Hypothalamus (tissue), 51 donors: Measurements from ENCODE around the gene TMEM233.
"Not testable (repeated sequence)": the region's sequence is repeated elsewhere in the genome, so short reads cannot be mapped to it uniquely, and the experiment has no call there.

Experiments
- DNase-seq, 51 donors: peaks; one replicate each; lab custom pipeline; 2025; lab: John Stamatoyannopoulos, UW

TMEM233 gene

GRCh38 chr12:119603767-119604166, 10.2 kb downstream of the TMEM233 start:
- no peak for DNase-seq

- no peak for DNase-seq
Measured at GRCh38 chr12:119609358-119609757, 15.8 kb downstream of the TMEM233 start.

DNA sequence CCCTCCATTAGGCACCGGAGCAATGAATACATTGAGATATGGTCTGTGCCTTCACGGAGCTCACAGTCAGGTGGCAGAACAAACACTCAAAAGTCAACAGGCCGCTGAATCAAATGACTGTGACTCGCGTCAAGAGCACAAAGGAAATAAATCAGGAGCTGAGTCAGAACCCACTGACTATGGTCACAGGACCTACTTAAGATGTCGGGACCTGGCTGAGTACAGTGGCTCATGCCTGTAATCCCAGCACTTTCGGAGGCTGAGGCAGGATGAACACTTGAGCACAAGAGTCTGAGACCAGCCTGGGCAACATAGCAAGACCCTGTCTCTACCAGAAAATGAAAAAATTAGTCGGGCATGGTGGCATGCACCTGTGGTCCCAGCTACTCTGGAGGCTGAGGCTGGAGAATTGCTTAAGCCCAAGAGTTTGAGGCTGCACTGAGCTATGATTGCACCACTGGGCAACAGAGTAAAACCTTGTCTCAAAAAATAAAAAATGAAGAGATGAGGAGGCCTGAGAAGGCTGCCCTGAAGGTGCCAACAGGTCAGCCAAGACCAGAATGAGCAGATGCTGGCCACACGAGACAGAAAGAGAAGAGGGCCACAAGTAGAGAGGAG, 19.9 kb downstream of the TMEM233 start:
- DNase-seq = no peak

DNA sequence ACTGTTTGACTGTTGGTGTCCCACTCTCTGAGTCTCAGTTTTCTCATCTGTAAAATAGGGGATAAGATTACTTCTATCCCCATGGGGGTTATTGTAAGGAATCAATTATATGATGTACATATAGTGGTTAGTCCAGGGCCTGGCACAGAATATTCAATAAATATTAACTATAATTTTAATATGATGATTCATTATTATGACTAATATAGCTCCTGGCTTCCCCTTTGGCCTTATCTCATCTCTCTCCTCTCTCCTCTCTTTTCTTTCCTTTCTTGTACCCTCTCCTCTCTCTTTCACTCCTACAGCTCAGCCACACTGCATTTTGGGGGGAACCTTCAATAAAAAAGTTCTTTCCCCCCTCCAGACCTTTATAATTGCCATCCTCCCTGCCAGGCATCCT, 21.1 kb downstream of the TMEM233 start:
- DNase-seq = no peak

DNA sequence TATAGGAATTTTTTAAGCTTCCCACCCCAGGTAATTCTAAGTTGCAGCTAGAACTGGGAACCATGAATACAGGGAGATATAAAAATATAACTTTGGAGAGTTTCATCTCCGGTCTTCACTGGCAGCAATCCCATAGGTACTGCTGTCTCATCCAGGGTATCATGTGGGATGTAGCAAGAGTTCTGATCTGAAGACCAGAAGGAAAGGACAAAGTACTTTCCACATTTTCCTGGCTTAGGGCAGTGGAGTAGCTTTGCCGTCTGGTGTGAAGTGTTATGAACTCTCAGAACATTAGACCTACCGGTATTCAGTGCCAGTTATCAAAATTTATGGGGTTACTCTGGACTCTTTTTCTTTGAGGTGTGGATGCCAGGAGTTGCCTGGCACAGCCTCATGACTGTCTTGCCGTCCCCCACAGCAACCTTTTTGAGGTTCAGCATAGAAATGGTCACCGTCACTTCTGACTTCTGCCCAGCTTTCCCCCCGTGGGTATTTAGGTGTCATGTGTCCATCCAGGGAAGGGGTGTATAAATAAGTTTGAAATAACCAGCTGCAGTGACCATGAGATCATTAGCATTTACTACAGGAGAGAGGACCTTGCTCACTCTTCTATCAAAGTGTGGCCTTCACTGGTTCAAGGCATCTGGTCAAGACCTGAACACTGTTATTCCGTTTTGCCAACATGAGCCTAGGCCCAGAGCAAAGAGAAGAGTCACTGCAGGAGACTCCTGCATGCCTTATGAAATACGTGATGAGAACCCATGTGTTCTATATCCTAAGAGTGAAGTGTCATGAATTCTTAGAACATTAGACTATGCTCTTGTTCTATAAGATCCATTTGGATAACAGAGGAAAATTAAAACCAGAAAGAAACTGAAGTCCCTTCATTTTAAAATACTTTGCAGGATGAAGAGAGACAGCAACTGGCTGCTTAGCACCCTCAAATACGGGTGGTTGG, 22.2 kb downstream of the TMEM233 start:
- no peak for DNase-seq

GRCh38 chr12:119618328-119618896, 24.8 kb downstream of the TMEM233 start:
- not testable (repeated sequence) for DNase-seq

DNA sequence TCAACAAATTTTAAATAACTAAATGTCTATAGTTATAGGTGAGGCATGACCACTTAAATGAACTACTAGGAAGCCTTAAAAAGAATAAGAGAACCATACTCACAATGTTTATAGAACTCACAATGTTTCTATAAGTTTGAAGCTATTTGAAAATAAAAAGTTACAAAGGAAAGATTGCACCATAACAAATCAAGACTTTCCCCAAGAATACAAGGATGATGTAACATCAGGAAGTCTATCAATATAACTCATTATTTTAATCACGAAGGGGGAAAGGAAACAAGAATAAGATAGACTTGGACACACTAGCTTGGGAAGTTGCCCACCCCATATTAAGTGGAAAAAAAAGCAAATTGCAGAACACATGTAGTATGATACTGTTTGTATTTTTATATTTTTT, 26.9 kb downstream of the TMEM233 start:
- DNase-seq = no peak

GRCh38 chr12:119621878-119622277, 28.3 kb downstream of the TMEM233 start:
- no peak for DNase-seq

DNA sequence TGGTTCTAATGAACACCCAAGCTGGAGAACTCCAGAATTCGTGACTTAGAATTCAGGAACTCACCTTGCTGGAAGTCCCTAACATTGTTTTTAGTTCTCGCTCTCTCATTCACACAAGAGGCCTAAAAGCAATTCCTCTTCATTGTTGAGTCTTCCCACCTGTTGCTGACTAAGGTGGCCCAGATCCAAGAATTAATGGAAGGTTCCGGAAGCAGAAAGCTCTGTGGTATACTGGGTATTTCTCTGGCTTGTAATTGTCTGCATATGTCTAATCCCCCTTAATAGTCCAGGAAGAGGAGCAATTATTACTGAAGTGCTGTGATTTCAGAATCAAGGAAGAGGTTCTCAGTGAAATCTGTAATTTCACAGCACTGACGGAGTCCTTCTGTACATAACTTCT, 31.4 kb downstream of the TMEM233 start:
- no peak for DNase-seq

- no peak for DNase-seq
Measured at GRCh38 chr12:119627019-119627643, 33.6 kb downstream of the TMEM233 start.

DNA sequence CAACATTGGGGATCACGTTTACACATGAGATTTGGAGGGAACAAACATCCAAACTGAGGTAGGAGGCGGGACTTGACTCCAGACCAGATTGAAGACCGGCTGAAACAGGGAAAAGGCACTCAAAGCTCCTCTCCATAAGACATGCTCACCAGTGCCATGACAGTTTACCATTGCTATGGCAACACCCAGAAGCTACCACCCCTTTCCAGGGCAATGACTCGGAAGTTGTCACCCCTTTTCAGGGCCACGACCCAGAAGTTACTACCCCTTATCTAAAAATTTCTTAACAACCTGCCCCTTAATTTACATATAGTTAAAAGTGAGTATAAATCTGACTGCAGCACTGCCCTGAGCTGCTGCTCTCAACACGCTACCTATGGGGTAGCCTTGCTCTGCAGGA, 34.1 kb downstream of the TMEM233 start:
- DNase-seq = no peak

- DNase-seq = no peak
Measured at GRCh38 chr12:119630223-119630780, 36.7 kb downstream of the TMEM233 start.

DNA sequence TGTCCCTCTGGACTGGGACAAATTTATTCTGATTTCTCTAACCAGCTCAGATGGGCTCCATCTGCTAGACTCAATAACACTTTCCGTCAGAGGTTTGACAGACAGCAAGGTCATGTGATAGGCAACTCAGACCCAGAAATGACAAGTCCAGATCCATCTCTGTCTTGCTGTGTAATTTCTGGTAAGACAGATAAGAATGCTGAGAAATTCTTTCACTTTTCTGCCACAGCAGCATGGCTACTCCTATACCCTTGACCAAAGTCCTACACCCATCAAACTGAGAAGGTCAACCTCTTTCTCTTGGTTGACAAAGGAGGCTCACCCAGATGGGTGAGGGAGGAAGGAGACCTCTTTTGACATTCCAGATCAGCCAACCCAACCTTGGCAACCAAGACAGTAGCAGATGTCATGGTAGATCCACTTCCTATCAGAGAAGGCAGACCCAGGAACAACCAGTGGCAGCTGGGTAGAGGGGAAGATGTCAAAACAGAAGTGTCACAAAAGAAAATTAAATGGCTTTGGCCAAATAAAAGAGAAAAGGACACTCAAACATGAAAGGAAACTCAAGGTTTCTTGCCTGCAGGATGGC, 37.5 kb downstream of the TMEM233 start:
- no peak for DNase-seq

DNA sequence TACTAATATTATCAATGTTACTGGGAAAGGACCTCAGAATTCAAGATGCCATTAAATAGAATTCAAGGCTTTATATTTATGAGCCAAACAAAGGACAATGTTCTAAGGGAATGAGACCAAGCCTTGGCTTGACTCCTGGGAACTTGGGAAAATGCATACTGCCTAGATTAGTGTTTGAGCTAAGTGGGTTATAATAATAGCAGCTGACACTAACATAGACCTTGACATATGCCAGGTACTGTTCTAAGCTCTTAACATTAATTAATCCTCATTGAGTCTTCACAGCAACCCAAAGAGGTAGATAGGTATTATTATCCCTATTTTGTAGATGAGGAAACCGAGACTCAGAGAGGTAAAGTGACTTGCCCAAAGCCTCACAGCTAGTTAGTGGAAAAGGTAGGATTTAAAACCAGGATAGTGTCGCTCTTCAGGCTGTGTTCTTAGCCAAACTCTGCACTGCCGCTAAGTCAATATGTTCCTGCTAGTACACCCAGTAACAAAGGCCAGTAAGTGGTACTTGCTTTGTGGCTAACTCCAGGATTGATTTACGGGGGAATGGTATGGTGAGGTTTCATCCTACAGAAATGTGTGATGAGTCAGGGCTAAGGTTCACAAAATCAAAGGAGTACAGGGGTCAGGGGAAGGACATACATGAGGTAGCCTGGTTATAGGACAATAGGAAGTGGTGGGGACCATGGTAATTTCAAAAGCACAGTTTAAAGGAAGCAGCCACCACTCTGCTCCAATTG, 38.5 kb downstream of the TMEM233 start:
- no peak for DNase-seq

DNA sequence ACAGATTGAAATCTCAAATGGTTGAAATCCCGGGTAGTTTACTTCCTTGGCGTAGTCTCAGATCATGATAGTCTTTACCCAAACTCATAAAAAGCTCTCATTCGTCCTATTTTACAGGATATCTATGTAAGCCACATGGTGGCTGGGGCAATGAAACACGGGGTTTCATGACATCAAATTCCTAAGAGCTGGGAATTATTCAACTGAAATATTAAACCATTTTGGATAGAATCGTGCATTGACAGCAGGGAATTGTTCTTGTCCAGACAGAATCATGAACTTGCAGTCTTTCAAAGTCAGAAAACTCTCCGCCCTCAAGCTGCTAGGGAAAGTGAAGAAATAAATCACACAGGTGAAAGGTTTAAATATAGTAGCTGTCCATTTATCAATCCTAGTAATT, 41.2 kb downstream of the TMEM233 start:
- DNase-seq = no peak

- no peak for DNase-seq
Measured at GRCh38 chr12:119642986-119643385, 49.4 kb downstream of the TMEM233 start.

DNA sequence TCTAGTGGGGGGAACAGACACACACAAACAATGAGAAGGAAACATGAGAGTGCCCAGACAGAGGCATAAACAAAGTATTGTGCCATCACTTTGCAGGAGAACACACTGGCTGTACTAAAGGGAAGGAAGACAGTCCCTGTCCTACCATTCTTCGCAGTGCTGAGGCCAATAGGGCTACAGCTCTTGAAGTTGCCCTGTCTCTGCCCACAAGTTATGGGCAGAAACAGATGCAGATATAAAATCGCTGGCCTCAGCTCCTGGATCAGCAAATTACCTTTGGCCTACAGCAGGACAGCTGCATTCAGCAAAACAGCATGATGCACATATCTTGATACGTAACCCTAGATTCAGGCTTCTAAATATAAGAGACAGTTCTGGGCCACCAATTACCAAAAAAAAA, 51.4 kb downstream of the TMEM233 start:
- no peak for DNase-seq

DNA sequence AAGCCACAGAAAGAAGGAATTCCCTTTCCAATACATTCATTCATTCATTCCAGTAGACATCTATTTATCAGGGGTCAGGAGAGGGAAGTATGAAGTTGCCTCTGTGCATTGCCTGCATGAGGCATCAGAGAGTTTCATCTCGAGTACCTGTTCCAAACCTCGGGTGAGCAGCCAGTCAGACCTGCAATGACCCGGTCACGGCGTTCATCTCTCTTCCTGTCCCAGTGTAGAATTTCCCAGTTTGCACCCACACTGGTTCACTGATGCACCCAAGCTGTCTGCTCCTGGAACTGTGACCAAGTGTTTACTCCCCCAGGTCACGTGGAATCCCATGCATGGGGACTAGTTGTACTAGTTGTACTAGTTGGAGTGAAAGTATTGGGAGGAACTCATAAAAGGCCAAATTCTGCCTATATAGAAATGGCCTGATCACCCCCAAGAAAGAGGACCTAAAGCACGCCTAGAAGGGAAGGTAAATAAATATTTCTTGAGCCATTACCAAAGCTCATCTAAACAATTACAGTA, 52.0 kb downstream of the TMEM233 start:
- no peak for DNase-seq

GRCh38 chr12:119649202-119649808, 55.7 kb downstream of the TMEM233 start:
- no peak for DNase-seq
